HK-2 (cell line): ENCODE measurements around the gene ZNF521.

Experiments used
- DNase-seq: peaks from one replicate; pipeline ENCODE4 v3.0.0-alpha.2; 2018; ENCODE audit not compliant: unreplicated experiment

ZNF521 gene

GRCh38 chr18:25125680-25126079, 226.3 kb downstream of the ZNF521 start:
- no peak for DNase-seq

- DNase-seq, result no peak
These were observed 228.3 kb downstream of the ZNF521 start for GRCh38 chr18:25123438-25124232.

- DNase-seq, result no peak
These were observed 230.5 kb downstream of the ZNF521 start for GRCh38 chr18:25121442-25121841.

- no peak for DNase-seq
These were observed 238.4 kb downstream of the ZNF521 start for GRCh38 chr18:25113566-25113965.

- DNase-seq, result no peak
These were observed 239.0 kb downstream of the ZNF521 start for GRCh38 chr18:25112821-25113434.

GRCh38 chr18:25111377-25112288, 240.3 kb downstream of the ZNF521 start:
- no peak for DNase-seq

- no peak for DNase-seq
These were observed 242.5 kb downstream of the ZNF521 start for GRCh38 chr18:25109484-25109883.

GRCh38 chr18:25103468-25104155, 248.4 kb downstream of the ZNF521 start:
- DNase-seq, result no peak

GRCh38 chr18:25102662-25103061, 249.3 kb downstream of the ZNF521 start:
- DNase-seq, result no peak

GRCh38 chr18:25100418-25100817, 251.5 kb downstream of the ZNF521 start:
- DNase-seq, result no peak

- DNase-seq, result no peak
These were observed 252.1 kb downstream of the ZNF521 start for GRCh38 chr18:25099895-25100294.

GRCh38 chr18:25097569-25098056, 254.4 kb downstream of the ZNF521 start:
- no peak for DNase-seq

- DNase-seq, result no peak
These were observed 254.9 kb downstream of the ZNF521 start for GRCh38 chr18:25097057-25097456.

- no peak for DNase-seq
These were observed 258.8 kb downstream of the ZNF521 start for GRCh38 chr18:25093141-25093540.

GRCh38 chr18:25089470-25089869, 262.5 kb downstream of the ZNF521 start:
- DNase-seq, result no peak

GRCh38 chr18:25086876-25087275, 265.1 kb downstream of the ZNF521 start:
- DNase-seq, result no peak

GRCh38 chr18:25081001-25081400, 271.0 kb downstream of the ZNF521 start:
- DNase-seq, result no peak

- DNase-seq, result no peak
These were observed 271.8 kb downstream of the ZNF521 start for GRCh38 chr18:25080211-25080610.

GRCh38 chr18:25077944-25078723, 273.8 kb downstream of the ZNF521 start:
- DNase-seq, result no peak

- DNase-seq, result no peak
These were observed 274.7 kb downstream of the ZNF521 start for GRCh38 chr18:25077038-25077943.
